A673 (cell line): ENCODE data around the gene C2orf68. TPM values are rescaled to one million over a fixed set of nuclear protein-coding genes. Genes with fewer than 3 reads are reported as not detected.
A peak's percentile ranks its signal among the peaks of the same experiment; 100 is the strongest.

Experiments used
- BruUV-seq: library from RNA; stranded (reverse); fragments of 400-500 nt; replicated peaks from 2 replicates; lab custom pipeline; 2021; lab: Mats Ljungman, UMichigan
- CTCF ChIA-PET: fragments of 300-600 bp; sonication (Branson Sonifier 250); formaldehyde crosslinking; loops from one replicate; lab custom pipeline; 2022; ENCODE audit warnings: antibody characterized with exemption; lab: Charles Lee
- POLR2A ChIA-PET: fragments of 300-600 bp; sonication (Branson Sonifier 250); formaldehyde crosslinking; loops from one replicate; lab custom pipeline; 2022; ENCODE audit warnings: antibody characterized with exemption; ENCODE audit not compliant: low non-redundant PET; lab: Charles Lee
- DNase-seq: peaks from one replicate; pipeline ENCODE4 v3.0.0-alpha.2; 2015; ENCODE audit warnings: low spot score
- H3K27ac ChIP-seq: fragments of 200-600 bp; sonication (generic); 2 replicates; pipeline ENCODE4 v1.5.1; 2016; ENCODE audit warnings: mixed run types, low read depth, mild to moderate bottlenecking, mixed read lengths, antibody characterized with exemption, low read length; ENCODE audit not compliant: poor library complexity, severe bottlenecking
- H3K27me3 ChIP-seq: fragments of 200-600 bp; sonication (generic); replicated peaks from 2 replicates; pipeline ENCODE4 v1.6.1; 2017; ENCODE audit warnings: mixed run types, low read depth, mild to moderate bottlenecking, mixed read lengths, antibody characterized with exemption, low read length; ENCODE audit not compliant: insufficient read depth, poor library complexity
- H3K36me3 ChIP-seq: fragments of 200-600 bp; sonication (generic); 2 replicates; pipeline ENCODE4 v1.6.1; 2016; ENCODE audit warnings: mixed run types, mild to moderate bottlenecking, mixed read lengths, antibody characterized with exemption, low read length; ENCODE audit not compliant: insufficient read depth, poor library complexity, severe bottlenecking
- H3K4me1 ChIP-seq: fragments of 200-600 bp; sonication (generic); 2 replicates; pipeline ENCODE4 v1.6.1; 2017; ENCODE audit warnings: mixed run types, mild to moderate bottlenecking, mixed read lengths, antibody characterized with exemption, low read length; ENCODE audit not compliant: insufficient read depth, poor library complexity, severe bottlenecking
- H3K4me3 ChIP-seq: fragments of 200-600 bp; sonication (generic); 2 replicates; pipeline ENCODE4 v1.5.1; 2016; ENCODE audit warnings: low read depth, mixed run types, mild to moderate bottlenecking, mixed read lengths, low read length; ENCODE audit not compliant: poor library complexity, severe bottlenecking
- H3K9me3 ChIP-seq: fragments of 200-600 bp; sonication (generic); 2 replicates; pipeline ENCODE4 v1.6.1; 2016; ENCODE audit warnings: mixed run types, low read depth, mild to moderate bottlenecking, mixed read lengths, antibody characterized with exemption, low read length; ENCODE audit not compliant: poor library complexity, severe bottlenecking
- CTCF ChIP-seq: fragments of 300-800, 200-600 bp; sonication (generic); conservative IDR thresholded peaks from 2 replicates; pipeline ENCODE4 v1.5.1; 2017; ENCODE audit warnings: low read depth, mild to moderate bottlenecking, antibody characterized with exemption, low read length, moderate library complexity, mixed read lengths
- EZH2 ChIP-seq: fragments of 200-600 bp; sonication (generic); IDR thresholded peaks from 2 replicates; pipeline ENCODE4 v1.6.1; 2017; ENCODE audit warnings: borderline replicate concordance, low read depth, mild to moderate bottlenecking, mixed read lengths, antibody characterized with exemption, low read length; ENCODE audit not compliant: poor library complexity, severe bottlenecking
- intact Hi-C: fragments of 100-400 bp; cut with micrococcal nuclease; formaldehyde crosslinking; loops from one replicate; pipeline ENCODE4 v1.10.0; 2022; ENCODE audit not compliant: unreplicated experiment
- total RNA-seq: library from RNA; stranded (reverse); gene quantifications from 2 replicates; pipeline ENCODE4 v1.2.3, GENCODE V29; 2021

The C2orf68 gene
- total RNA-seq, 1 experiment from 2014 or later, result 46.4 TPM

- no peak overlapping the region for H3K27ac ChIP-seq
- no peak overlapping the region for H3K4me3 ChIP-seq
- DNase-seq, result no peak
- no TSS peak for BruUV-seq
- CTCF ChIA-PET, result no interaction called here
- H3K36me3 ChIP-seq, result peaks cover 58% of the 10 kb centered on the region
- no peaks in the 10 kb centered on the region for H3K4me1 ChIP-seq
- TF ChIP-seq CTCF (no peak), EZH2 (no peak)
- intact Hi-C loops, result no loop called here
- H3K27me3 ChIP-seq, result no peaks in the 10 kb centered on the region
- no peaks in the 10 kb centered on the region for H3K9me3 ChIP-seq
- POLR2A ChIA-PET, result no interaction called here
These were observed 38.6 kb upstream of the C2orf68 start for GRCh38 chr2:85650456-85650855.

- peaks cover 66% of the 10 kb centered on the region for H3K36me3 ChIP-seq
- intact Hi-C loops, result loop anchor here (5.0 to 10.0 kb wide), 2 partner anchors 163 to 475 kb away; no protein-coding TSS in a partner anchor
- no peaks in the 10 kb centered on the region for H3K27me3 ChIP-seq
- H3K9me3 ChIP-seq, result no peaks in the 10 kb centered on the region
- TF ChIP-seq CTCF, result no peak
- no peak for TF ChIP-seq EZH2
- POLR2A ChIA-PET, result no interaction called here
- CTCF ChIA-PET, result interaction anchor here (1.1 to 2.2 kb wide), 3 partner anchors 12 to 165 kb away, joined by 3 to 8 read pairs (median 5); no protein-coding TSS in a partner anchor
- no peak for DNase-seq
- H3K27ac ChIP-seq, result no peak overlapping the region
- H3K4me1 ChIP-seq, result no peaks in the 10 kb centered on the region
- BruUV-seq, result no TSS peak
- no peak overlapping the region for H3K4me3 ChIP-seq
These were observed 37.6 kb upstream of the C2orf68 start for GRCh38 chr2:85649201-85650190.

GRCh38 chr2:85648619-85649018, 36.8 kb upstream of the C2orf68 start:
- no peaks in the 10 kb centered on the region for H3K27me3 ChIP-seq
- no TSS peak for BruUV-seq
- CTCF ChIA-PET, result interaction anchor here (1.1 to 2.2 kb wide), 3 partner anchors 11 to 166 kb away, joined by 3 to 8 read pairs (median 5); no protein-coding TSS in a partner anchor
- H3K4me1 ChIP-seq, result no peaks in the 10 kb centered on the region
- intact Hi-C loops, result loop anchor here (5.0 to 10.0 kb wide), 2 partner anchors 164 to 476 kb away; no protein-coding TSS in a partner anchor
- H3K27ac ChIP-seq, result no peak overlapping the region
- H3K36me3 ChIP-seq, result peaks cover 75% of the 10 kb centered on the region
- H3K9me3 ChIP-seq, result no peaks in the 10 kb centered on the region
- POLR2A ChIA-PET, result no interaction called here
- no peak for TF ChIP-seq EZH2
- peak; percentile 46 for TF ChIP-seq CTCF
- peak; percentile 61 for DNase-seq
- no peak overlapping the region for H3K4me3 ChIP-seq
